GM18868 (cell line): ENCODE measurements around the gene CRIM1.

Experiments used
- ATAC-seq: cut with Tn5 transposase; IDR thresholded peaks from one replicate; pipeline ENCODE4 v1.9.1; 2021; ENCODE audit warnings: mild to moderate bottlenecking, moderate library complexity; ENCODE audit not compliant: unreplicated experiment

The CRIM1 gene

DNA sequence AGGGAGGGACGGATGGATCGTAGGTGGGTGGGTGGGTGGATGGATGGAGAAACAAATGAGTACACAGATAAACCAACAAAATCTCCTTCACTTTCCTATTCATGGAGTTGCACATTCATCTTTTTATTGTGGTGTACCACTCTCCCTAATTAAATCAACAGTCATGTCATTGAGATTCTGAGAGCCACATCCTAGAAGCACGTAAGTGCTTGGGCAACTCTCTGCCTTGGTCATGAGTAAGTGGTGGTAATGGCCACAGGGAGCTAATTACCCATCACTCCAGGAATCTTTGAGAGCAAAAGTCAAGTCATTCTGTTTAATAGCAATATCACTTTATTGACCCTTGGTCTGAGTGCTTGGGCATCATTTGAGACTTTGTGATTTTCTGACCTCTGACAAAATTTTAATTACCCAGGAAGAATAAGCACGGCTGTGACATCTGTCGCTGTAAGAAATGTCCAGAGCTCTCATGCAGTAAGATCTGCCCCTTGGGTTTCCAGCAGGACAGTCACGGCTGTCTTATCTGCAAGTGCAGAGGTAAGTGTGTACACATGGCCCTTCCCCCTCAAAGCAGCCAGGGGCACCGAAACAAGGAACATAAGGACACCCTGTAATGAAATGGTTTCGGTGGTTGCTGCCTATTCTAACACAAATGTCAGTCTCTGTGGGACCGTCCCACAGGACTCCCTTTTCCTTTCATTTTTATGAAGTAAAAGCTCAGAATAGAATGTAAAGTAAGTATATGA, 156.5 kb downstream of the CRIM1 start:
- ATAC-seq, result peak; percentile 66

DNA sequence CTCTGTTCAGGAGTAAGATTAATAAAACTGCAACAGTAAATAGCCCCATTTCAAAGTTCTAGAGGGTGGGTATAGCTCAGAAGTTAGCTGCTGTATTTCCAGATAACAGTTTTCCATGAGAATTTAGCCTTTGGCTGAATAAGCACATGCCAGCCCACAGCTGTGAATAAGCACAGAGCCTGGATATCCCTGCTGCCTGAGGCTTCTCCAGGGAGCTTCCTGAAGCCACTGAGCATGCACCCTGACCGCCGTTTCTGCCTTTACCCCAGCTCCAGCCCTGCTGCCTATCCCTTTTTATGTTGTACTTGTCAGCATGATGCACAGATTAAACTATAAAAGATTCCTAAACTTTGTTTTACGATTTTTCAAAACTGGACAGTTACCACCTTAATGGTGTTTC, 157.1 kb downstream of the CRIM1 start:
- peak; percentile 19 for ATAC-seq

DNA sequence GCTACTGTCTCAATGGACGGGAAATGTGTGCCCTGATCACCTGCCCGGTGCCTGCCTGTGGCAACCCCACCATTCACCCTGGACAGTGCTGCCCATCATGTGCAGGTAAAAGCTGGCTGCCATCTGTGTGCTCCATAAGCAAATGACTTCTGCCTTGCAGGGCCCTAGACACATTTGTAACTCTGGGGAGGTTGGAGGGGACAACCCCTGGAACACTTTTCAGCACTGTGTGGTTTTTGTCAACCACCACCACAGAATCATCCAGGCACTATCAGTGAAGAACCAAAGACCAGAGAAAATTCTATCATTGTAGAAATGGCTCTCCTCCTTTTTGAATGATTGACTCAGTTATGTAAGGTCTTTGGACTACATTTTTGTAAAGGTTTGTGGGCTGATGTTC, 158.1 kb downstream of the CRIM1 start:
- peak; percentile 61 for ATAC-seq

DNA sequence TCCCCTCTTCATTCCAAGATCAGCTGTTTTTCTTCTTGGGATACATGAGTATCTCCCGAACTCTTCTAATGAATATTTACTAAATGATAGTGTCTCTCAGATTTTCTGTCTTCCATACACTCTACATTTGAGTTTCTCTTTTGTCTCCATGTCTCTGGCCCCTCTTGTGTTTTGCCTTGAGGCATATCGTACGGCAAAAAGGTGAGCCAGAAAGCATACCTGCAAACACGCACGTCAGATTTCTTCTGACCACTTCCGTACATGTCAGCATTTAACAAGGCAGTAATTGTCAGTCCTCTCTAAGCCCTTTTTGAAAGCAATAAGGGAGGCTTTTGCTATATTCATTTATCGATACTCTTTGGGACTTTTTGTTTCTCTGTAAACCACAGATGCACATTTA, 160.0 kb downstream of the CRIM1 start:
- no peak for ATAC-seq

DNA sequence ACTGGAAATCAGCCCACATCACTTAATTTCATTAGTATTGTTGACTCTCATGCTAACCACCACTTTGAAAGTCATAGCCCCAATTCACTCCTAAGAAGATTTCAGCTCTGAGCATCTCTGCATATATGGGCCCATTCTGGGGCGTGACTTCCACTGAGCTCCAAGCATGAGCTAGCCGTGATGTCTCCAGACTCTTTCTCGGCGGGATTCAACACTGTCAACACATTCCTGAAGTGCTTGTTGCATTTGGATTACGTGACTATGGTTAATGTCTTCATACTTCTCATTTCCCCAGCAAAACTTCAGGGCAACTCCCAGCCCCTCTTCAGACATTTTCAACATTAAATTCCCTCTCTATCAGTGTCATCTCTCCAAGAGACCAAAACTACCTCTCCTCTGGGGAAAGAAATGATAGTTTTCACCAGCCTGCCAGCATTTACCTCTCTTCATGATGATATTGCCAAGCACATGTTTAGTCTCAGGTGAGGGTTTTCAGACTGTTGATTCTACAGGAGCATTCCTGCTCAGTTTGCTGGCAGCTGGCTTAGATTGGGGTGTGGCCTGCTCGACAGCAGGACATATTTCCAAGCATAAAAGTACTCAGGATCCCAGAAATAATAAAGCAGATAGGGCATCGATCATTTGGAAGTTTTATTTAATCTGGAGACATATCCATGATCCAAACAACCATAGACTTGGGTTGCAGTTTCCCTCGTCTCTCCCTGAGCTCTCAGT, 160.7 kb downstream of the CRIM1 start:
- no peak for ATAC-seq

DNA sequence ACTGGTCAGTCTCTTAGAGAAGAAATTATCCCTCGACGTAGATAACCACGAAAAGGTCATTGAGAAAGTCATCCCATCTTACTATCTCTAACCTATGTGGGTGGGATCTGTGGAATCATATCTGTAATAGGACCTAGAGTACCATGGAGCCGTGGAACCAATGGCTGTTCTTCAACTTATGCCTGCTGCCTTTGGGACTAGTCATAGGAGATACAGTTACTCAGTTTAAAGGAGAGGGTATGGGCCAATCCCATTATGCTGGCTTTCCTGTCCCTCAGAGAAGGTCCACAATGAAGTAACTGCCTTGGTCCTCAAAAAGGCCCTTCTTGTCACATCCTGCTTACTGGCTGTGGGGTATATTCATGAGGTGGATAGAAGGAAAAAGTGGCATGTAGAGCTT, 164.9 kb downstream of the CRIM1 start:
- no peak for ATAC-seq

DNA sequence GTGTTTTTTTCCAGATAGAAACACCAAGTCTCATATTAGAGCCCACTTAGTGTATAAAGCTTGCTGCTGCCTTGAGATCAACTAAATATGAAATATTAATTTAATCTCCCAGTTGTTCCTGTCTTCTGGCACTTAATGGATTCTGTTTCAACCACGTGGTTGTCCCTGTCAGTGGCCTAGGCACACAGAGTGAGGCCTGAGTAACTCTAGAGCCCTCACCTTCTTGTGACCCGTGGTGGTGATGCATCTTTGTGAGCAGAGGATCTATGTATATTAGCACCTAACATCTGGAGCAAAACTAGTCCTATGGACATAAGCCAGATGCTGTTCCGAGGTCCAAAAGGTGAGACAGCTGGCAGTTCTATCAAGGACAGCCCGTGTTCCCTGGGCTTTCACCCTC, 167.6 kb downstream of the CRIM1 start:
- no peak for ATAC-seq

DNA sequence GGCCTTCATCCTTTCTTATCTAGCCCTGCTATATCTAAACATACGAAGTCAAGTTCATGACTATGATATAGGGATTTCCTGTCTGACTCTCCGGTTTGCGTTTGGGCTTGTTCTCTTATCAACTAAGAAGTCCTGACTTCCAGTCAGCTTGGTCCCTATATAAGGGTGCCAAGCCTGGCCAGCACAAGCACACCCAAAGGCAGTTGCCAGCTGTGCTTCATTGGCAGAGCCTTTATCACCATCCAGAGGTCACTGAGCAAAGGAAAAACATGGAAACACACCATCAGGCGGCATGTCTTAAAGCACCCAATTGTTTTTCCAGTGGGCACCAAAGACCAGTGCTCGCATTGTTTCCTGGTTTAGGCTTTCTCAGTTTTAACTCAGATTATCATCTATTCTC, 169.7 kb downstream of the CRIM1 start:
- ATAC-seq, result no peak

DNA sequence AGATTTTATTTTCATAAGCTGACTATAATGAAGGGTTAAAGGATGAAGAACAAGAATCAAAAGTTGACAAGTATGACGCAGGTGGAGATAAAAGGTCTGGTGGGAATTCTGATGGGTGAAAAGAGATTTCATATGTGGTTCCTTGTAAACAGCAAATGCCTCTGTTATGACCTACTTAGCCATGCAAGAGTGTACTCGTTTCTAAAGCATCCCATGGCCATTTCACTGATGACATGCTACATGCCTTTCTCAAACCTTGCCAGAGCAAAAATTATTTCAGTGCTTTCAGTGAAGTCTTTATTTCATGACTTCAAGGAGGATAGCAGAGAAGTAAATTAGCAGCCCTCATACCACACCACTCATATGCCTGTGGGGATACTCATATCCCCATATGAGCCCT, 170.6 kb downstream of the CRIM1 start:
- ATAC-seq, result no peak

DNA sequence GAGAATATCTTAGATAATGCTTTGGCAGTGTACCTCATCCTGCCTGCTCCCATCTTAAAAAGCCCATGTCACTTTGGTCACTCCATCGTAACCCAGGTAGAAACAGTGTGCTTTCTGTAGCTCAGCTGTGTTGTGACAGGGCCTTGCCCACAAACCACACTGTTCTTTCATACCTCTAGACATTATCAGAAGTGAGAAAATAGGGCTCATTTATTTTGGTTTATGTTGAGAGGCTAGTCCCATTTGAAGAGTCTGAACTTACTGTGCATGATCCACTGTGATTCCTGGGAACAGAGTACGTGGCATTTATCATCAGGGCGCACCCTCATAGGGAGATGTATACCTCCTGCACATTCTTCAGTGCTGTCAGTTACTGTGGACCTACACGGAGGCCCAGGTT, 172.7 kb downstream of the CRIM1 start:
- peak; percentile 63 for ATAC-seq

DNA sequence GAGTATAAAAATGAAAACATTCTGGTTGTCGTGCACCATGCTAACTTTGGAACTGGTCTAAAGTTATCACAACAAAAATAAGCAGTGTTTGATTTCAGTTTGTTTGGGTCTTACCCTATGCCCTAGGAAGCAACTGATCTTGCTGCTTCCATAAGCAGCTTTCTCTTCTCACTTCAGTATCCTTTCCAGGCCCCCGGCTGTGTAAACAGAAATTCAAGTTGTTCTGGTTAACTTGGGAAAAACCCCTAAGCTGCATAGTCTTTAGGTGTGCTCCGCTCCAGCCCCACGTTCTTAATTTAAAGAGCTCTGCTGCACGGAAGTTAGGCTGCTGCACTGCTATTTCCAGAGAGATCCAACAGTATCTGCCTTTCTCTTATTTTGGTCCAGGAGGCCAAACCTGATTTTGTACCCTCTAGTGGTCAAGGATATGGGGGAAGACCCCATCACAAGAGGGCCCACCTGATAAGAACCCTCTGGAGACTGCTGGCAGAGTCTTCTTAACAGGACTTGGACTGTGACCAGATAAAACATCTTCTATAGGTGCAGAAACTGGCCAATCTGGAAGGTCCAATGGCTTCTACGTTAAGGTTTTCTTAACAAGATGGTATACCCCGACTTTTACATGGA, 173.3 kb downstream of the CRIM1 start:
- ATAC-seq, result peak; percentile 29

DNA sequence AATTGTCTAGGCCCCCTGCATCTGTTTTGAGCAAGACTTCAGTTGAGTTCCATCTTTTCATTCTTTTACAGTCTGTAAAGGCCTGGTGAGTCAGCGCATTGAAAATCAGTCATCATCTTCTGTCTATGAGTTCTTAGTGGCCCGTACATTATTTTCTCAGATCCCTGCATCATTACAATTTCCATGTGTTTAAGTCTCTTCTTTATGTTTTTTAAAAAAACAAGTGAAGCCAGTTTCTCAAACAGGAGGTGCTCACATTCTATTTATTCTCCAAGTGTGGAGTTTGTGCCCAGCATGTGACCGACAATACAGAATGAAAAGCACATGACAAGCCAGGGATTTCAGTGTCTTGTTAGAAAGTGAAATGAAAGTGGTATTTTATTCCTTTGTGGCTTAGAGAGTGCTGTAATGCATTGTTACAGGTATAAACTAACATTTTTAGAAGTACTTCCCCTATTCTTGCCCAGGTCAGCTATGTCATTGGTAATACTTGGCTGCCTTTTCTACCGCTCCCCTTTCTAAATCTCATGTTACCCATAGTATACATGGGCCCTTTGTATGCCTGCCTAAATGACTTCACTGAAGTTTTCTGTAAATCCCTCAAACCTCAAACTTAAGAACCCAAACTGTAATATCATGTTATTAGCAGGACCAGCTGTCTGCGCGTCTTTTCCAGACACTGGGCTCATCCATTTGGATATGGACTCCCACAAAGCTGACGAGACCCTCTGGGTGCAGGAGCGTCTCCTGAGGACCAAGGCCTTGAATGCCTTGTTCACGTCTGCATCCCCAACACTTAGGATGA, 174.8 kb downstream of the CRIM1 start:
- peak; percentile 83 for ATAC-seq

DNA sequence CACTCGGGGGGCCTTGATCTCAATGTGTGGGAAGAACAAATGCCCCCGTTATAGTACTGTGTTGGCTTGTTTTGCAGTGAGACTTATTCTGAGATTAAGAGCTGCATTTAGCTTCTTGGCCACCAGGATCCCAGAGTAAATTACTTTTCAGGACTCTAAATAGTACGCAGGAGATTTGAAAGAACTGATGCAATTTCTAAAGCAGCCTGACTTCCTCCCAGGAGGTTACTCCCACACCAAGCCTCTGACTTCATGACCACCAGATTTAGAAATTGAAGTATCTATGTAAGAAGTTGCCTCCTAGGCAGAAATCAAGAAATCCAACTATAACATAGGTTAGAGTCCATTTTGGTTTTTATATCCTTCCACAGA, 175.4 kb downstream of the CRIM1 start:
- ATAC-seq, result peak; percentile 11

DNA sequence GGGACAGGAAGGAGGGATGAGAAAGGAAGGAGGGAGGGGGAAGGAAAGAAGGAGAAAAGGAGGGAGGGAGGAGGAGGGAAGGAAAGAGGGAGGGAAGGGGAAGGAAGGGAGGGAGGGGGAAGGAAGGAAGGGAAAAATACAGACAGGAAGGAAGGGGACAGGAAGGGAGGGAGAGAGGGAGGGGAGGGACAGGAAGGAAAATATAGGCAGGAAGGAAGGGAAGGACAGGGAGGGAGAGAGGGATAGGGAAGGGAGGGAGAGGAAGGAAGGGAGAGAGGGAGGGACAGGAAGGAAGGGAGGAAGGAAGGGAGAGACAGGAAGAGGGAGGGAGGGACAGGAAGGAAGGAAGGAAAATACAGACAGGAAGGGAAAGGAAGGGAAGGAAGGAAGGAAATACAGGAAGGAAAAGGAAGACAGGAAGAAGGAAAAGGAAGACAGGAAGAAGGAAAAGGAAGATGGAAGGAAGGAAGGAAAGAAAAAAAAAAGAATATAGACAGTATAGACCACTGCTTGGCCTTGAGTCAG, 178.8 kb downstream of the CRIM1 start:
- no peak for ATAC-seq

DNA sequence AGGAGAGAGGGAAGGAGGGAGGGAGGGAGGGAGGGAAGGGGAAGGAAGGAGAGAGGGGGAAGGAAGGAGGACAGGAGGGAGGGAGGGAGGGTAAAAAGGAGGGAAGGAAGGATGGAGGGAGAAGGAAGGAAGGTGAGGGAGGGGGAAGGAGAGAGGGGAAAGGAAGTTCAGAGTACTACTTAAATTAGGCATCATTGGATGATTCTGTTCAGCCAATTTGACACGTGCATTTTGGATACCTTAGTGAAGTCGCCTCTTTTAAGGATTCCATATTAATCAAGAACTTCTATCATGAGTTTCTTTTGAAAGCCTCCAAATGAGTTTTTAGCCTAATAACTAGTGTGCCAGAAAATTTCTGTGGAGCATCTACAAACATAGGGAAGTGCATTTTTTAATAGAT, 179.5 kb downstream of the CRIM1 start:
- no peak for ATAC-seq

DNA sequence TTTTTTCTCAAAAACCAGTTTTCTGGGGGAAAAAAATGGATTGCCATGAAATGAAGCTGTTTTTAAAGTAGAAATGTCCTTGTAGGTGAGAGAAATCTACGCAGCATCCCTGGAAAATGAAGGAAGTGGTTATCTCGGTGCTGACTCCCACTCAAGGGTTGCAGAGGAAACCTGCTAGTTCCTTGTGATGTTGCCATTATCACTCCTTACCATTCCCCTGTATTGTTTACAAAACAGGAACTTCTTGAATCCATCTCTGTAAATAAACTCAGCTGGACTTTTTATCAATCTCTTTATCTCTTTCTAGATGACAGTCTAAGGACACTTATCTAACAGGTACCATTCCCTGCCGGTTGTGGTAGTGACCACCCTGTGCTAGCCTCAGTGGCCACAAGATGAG, 181.2 kb downstream of the CRIM1 start:
- ATAC-seq, result no peak

DNA sequence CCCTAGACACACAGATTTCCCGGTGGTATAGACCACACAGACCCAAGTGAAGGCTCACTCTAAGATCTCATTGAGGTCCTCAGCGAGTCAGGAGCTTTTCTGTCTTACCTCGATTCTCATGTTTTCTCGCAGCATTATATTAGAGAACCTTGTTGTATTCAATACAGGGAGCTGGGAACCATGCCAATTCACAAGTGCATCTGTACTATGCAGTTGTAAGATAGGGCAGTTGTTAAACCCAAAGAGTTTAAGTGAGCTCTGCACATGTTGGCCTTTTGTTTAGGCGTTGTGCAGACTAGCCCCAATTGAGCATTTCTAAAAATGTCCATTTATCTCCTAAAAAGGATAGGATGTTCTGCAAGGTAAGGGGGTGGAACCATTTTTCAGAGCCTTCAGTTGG, 182.8 kb downstream of the CRIM1 start:
- ATAC-seq, result no peak

DNA sequence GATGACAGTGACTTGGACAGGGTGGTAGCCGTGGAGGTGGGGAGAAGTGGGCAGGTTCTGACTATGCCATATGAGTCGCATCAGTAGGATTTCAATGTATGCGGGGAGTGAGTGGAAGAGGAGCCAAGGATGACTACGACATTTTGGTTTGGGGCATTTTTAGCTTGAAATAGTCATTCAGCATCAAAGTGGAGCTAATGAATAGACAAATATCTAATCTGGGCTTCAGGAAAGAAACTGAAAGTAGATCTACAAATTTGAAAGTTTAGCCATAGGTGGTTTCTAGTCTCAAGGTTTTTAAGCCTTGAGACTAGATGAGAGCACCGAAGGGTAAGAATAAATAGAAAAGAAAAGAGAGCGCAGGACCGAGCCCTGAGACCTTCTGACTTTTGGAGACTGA, 184.1 kb downstream of the CRIM1 start:
- peak; percentile 61 for ATAC-seq

DNA sequence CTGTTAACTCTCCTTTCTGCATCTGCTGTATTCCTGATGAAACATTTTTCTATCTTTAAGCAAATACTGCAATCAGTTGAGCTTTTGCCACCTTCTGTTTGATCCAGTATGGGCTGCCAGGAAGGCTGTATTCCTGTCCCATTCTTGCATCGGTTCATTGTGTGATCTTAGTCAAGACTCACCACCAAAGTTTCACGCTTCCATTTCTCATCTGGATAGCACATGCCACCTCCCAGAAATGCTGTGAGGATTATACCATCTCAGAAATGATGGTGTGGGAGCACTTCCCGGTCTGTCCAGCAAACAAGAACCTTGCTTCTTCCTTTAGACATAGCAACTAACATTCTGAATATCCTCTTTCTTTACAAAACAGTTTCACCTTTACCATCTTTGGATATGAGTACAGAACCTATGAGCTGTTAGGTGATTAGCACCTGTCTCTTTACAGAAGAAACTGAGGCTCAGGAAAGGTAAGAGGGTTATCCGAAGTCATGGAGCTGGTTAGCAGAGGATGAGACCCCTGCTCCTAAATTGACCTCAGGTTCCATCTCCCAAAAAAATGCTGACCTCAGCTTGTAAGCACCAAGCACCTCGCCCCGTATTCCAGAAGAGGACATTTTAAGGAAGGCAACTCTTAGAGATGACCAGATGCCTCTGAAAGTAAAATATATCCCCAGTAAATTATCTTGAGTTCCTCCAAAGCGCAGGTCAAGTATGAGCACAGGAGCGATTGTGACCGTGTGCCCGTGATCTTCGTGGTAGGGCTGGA, 185.6 kb downstream of the CRIM1 start:
- ATAC-seq, result no peak

DNA sequence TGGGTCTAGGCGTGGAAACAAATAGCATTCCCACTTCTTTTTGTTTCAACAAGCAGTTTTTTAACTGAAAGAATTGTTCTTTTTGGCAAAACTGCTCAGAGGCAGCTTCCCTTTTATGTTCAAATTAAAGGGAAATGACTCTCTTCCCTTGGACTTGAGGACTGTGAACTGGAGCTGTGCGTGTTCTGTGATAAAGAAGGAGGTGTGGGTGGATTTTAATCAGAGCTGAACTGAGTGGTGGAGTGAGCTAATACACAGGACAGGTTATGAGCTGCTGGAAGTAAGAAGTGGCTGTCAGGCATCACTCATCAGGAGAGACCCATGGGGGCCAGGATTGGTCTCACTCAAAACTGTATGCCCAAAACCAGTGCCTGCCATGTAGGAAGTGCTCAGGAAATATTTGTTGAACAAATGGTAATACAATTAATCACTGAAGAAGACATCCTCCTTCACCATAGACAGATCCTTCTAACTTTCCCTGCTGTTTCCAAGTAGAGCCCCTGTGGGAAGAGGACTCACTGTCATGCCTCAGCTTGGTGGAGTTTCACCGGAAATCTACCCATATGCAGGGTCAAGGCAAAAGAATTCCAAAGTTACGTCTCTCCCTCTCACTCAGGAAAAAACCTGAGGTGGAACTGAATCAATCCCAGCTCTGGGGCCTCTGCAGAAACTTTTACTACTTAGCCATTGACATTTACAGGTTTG, 186.5 kb downstream of the CRIM1 start:
- ATAC-seq, result no peak
